Cardiac muscle cell (in vitro differentiated cells and primary cell): ENCODE data around the gene ABTB2. TPM values are rescaled to one million over a fixed set of nuclear protein-coding genes. Genes with fewer than 3 reads are reported as not detected.

Experiments used
- DNase-seq, 2 donors: peaks; one replicate each; pipeline versions ENCODE4 v3.0.0 to v3.0.0-alpha.2; 2010 to 2017; ENCODE audit warnings: low read depth in 1 of 2, low spot score in 1 of 2
- H3K27ac ChIP-seq: fragments of 200-600 bp; sonication (generic); 2 replicates; pipeline ENCODE4 v1.5.1; 2016
- H3K27me3 ChIP-seq: fragments of 200-600 bp; sonication (generic); 2 replicates; pipeline ENCODE4 v1.6.0; 2016; ENCODE audit warnings: control low read depth
- H3K36me3 ChIP-seq: fragments of 200-600 bp; sonication (generic); 2 replicates; pipeline ENCODE4 v1.5.1; 2016; ENCODE audit warnings: control low read depth
- H3K4me1 ChIP-seq: fragments of 200-600 bp; sonication (generic); 2 replicates; pipeline ENCODE4 v1.8.1; 2017; ENCODE audit warnings: low read depth, mild to moderate bottlenecking, mixed run types
- H3K4me3 ChIP-seq: fragments of 200-600 bp; sonication (generic); 2 replicates; pipeline ENCODE4 v1.5.1; 2016; ENCODE audit warnings: mild to moderate bottlenecking
- H3K9me3 ChIP-seq: fragments of 200-600 bp; sonication (generic); 2 replicates; pipeline ENCODE4 v1.5.1; 2017; ENCODE audit warnings: low read depth, mild to moderate bottlenecking, control low read depth
- CTCF ChIP-seq: IDR thresholded peaks from 2 replicates; pipeline ENCODE4 v1.5.1; 2012; ENCODE audit warnings: low read depth, mild to moderate bottlenecking, low read length
- polyA plus RNA-seq: library from polyadenylated mRNA; unstranded; fragments of >200 nt; fragmentation: Nextera tagmentation; extraction: Ambion mirVana; gene quantifications from 2 replicates; pipeline ENCODE4 v1.2.1, GENCODE V29; 2016
- total RNA-seq: library from RNA; depleted of rRNA; stranded (reverse); fragments of >200 nt; gene quantifications from 2 replicates; pipeline ENCODE4 v1.2.3, GENCODE V29; 2016

ABTB2 gene
- total and polyA plus RNA-seq, 2 experiments from 2014 or later: 29.0 to 61.3 TPM

GRCh38 chr11:34275486-34275885 lies 82.3 kb downstream of the ABTB2 start:
- no peak overlapping the region for H3K4me3 ChIP-seq
- no peaks in the 10 kb centered on the region for H3K27me3 ChIP-seq
- TF ChIP-seq CTCF: no peak
- no peaks in the 10 kb centered on the region for H3K9me3 ChIP-seq
- no peaks in the 10 kb centered on the region for H3K36me3 ChIP-seq
- DNase-seq: no peak
- peak overlapping the region; percentile 60 for H3K27ac ChIP-seq
- peaks cover 12% of the 10 kb centered on the region for H3K4me1 ChIP-seq

- H3K4me3 ChIP-seq: no peak overlapping the region
- no peaks in the 10 kb centered on the region for H3K27me3 ChIP-seq
- peak overlapping the region; percentile 60 for H3K27ac ChIP-seq
- DNase-seq: peak in 1 of 2 donors; percentile 99
- H3K9me3 ChIP-seq: no peaks in the 10 kb centered on the region
- TF ChIP-seq CTCF: no peak
- H3K4me1 ChIP-seq: peaks cover 12% of the 10 kb centered on the region
- no peaks in the 10 kb centered on the region for H3K36me3 ChIP-seq
These were observed 83.0 kb downstream of the ABTB2 start for GRCh38 chr11:34274712-34275398.

GRCh38 chr11:34273099-34273498 lies 84.7 kb downstream of the ABTB2 start:
- Histone ChIP-seq H3K27me3 (no peaks in the 10 kb centered on the region), H3K36me3 (no peaks in the 10 kb centered on the region), H3K4me3 (no peak overlapping the region), H3K27ac (peak overlapping the region; percentile 34), H3K4me1 (peaks cover 10% of the 10 kb centered on the region), H3K9me3 (no peaks in the 10 kb centered on the region)
- TF ChIP-seq CTCF: no peak
- no peak for DNase-seq

GRCh38 chr11:34271727-34272126 lies 86.1 kb downstream of the ABTB2 start:
- no peak overlapping the region for H3K27ac ChIP-seq
- DNase-seq: no peak
- no peaks in the 10 kb centered on the region for H3K27me3 ChIP-seq
- H3K4me3 ChIP-seq: no peak overlapping the region
- H3K4me1 ChIP-seq: peaks cover 16% of the 10 kb centered on the region
- no peak for TF ChIP-seq CTCF
- H3K9me3 ChIP-seq: no peaks in the 10 kb centered on the region
- H3K36me3 ChIP-seq: no peaks in the 10 kb centered on the region

GRCh38 chr11:34270711-34271110 lies 87.1 kb downstream of the ABTB2 start:
- TF ChIP-seq CTCF: no peak
- no peaks in the 10 kb centered on the region for H3K36me3 ChIP-seq
- H3K27me3 ChIP-seq: no peaks in the 10 kb centered on the region
- peaks cover 20% of the 10 kb centered on the region for H3K4me1 ChIP-seq
- H3K9me3 ChIP-seq: no peaks in the 10 kb centered on the region
- H3K27ac ChIP-seq: no peak overlapping the region
- no peak overlapping the region for H3K4me3 ChIP-seq
- DNase-seq: no peak
